Activated CD8-positive, alpha-beta memory T cell treated with anti-CD3 and anti-CD28 coated beads for 4 hours (primary cell): Measurements from ENCODE around the gene LCN15.
"Not testable (repeated sequence)": the region's sequence is repeated elsewhere in the genome, so short reads cannot be mapped to it uniquely, and the experiment has no call there.

Experiments used
- DNase-seq, 2 donors: peaks; one replicate each; pipeline ENCODE4 v3.0.0-alpha.2; 2020; ENCODE audit warnings: low read depth in 2 of 2

The LCN15 gene

GRCh38 chr9:136755302-136756133, 8.8 kb downstream of the LCN15 start:
- not testable (repeated sequence) for DNase-seq

GRCh38 chr9:136754626-136755301, 9.6 kb downstream of the LCN15 start:
- DNase-seq, result no peak

- DNase-seq, result no peak
These were observed 10.2 kb downstream of the LCN15 start for GRCh38 chr9:136754059-136754572.

GRCh38 chr9:136753371-136754058, 10.8 kb downstream of the LCN15 start:
- DNase-seq, result no peak

- DNase-seq, result no peak
These were observed 12.5 kb downstream of the LCN15 start for GRCh38 chr9:136751814-136752213.

- DNase-seq, result no peak
These were observed 13.1 kb downstream of the LCN15 start for GRCh38 chr9:136751244-136751643.

GRCh38 chr9:136750526-136750925, 13.8 kb downstream of the LCN15 start:
- DNase-seq, result no peak

GRCh38 chr9:136748666-136749611, 15.4 kb downstream of the LCN15 start:
- DNase-seq, result no peak

- no peak for DNase-seq
These were observed 16.1 kb downstream of the LCN15 start, which contains the start of gene LCN6 for GRCh38 chr9:136748201-136748600. LCN6 (minus strand) TSS chr9:136748525; CDS start chr9:136748483, 42 bp downstream.

GRCh38 chr9:136747161-136748060, 16.9 kb downstream of the LCN15 start:
- no peak for DNase-seq

GRCh38 chr9:136746621-136747020, 17.7 kb downstream of the LCN15 start:
- DNase-seq, result no peak

- DNase-seq, result no peak
These were observed 18.2 kb downstream of the LCN15 start for GRCh38 chr9:136746155-136746490.

- no peak for DNase-seq
These were observed 18.7 kb downstream of the LCN15 start for GRCh38 chr9:136745389-136746154.

GRCh38 chr9:136744773-136745172, 19.5 kb downstream of the LCN15 start:
- DNase-seq, result no peak

- no peak for DNase-seq
These were observed 20.6 kb downstream of the LCN15 start for GRCh38 chr9:136743639-136744211.

- DNase-seq, result no peak
These were observed 21.5 kb downstream of the LCN15 start, which contains the start of gene LCN10 for GRCh38 chr9:136742591-136743391. LCN10 (minus strand) TSS chr9:136742940; CDS start chr9:136742903, 37 bp downstream.

- DNase-seq, result no peak
These were observed 22.3 kb downstream of the LCN15 start for GRCh38 chr9:136741883-136742571.
